Measurements from ENCODE around the gene HOXD11.

The HOXD11 gene

GRCh38 chr2:176122683-176123410 is 15.8 kb downstream of the HOXD11 start, which contains the start of gene HOXD9:
HOXD9 (plus strand) TSS chr2:176122719; CDS start chr2:176122769, 50 bp downstream.
- DNase-seq = no peak

- no peak for DNase-seq
Measured at GRCh38 chr2:176123411-176124109, 16.5 kb downstream of the HOXD11 start.

GRCh38 chr2:176124110-176124946 is 17.2 kb downstream of the HOXD11 start:
- DNase-seq = no peak

DNA sequence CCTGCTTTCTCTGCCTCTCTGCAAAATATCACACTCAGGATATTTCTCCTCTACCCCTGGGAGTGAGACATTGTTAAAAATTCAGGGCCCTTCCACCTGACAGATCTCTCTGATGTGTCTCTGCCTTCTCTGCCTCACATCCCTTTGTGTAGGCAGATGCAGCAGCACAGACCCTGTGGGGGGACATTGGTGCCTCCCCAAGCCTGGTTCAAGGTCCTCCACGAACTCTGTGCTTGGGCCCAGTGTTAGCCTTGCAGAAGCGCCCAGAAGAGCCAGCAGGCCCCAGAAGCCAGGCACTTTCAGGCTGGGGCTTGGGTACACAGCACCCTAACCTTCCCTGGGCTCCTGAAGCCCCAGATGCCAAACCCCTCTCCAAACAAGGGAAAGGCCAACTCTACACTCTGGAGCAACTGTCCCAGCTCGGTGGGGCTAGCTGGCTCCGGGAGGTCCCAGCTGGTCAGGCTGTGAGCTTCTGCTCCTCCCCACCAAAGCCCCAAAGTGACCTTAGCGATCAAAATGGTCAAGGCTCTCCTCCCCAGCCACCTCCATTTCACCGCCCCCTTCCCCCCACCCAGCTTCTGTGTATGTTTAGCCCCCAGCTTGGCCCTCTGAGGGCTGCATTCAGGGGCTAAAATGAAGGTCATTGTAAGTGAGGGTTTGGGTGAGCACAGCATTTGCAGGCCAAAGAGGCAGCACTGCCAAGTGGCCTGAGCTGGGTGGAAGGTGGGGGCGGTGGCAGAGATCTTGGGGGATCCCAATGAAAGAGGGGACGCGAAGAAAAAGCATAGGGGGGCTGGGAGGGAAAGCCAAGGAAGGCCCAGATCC is 18.1 kb downstream of the HOXD11 start:
- no peak for DNase-seq

DNA sequence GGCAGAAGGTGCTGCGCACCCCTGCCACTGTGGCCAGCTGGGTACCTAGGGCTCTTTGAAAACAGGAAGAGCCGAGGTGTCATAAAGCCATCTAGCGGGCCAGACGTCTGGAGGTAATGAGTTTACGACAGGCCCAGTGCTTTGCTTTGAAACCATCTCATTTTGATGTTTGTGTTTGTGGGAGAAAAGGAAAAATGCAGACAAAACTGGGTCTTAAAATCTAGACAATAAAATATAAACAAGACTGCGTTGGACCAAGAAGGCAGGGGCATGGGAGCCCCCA is 18.6 kb downstream of the HOXD11 start:
- no peak for DNase-seq

DNA sequence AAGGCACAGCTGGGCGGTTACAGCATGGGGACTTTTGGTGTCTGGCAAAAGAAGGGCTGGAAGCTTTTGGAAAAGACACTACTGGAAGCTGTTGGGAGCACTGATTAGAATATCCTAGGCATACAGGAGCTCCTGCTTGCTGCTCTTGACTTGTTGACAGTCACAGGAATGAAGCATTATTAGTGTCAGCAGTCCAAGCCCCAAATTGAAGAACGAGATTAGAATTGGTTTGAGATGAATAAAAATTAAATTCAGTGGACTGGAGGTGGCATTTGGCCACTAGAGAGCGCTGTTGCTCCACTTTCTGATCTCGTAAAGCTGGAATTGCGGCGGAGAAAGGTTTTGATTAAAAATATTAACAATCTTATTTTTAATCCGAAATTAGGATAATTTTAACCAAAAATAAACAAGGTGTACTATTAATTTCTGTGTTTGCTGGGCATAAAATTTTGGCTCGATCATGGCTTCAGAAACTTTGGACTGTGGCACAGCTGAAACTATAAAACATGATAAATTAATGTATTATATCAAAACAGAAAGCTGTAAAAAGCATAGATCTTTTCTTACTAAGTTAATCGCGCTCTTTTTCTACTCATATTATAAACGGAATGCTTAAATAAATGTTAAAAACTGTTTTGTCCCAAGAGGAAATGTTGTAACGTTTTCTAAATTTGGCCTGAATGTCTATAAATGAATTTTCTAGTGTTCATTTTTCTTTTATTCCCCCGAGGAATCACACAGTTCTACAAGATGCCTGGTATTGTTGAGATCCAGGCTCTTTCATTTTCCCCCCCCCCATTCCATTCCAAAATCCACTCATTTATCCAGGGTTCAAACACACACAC is 20.1 kb downstream of the HOXD11 start:
- DNase-seq = no peak

DNA sequence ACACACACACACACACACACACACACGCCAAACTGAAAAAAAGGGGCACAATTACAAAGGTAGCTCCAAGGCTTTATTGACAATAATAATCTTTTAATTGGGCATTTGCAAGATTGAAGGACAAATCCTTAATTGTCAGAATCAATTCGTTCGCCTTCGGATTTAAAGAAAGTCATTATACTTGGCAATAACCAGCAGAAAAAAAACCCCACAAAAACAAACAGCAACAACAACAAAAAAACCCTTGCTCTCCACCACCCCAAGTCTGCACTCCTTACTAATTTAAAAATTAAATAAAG is 20.6 kb downstream of the HOXD11 start:
- DNase-seq = no peak

DNA sequence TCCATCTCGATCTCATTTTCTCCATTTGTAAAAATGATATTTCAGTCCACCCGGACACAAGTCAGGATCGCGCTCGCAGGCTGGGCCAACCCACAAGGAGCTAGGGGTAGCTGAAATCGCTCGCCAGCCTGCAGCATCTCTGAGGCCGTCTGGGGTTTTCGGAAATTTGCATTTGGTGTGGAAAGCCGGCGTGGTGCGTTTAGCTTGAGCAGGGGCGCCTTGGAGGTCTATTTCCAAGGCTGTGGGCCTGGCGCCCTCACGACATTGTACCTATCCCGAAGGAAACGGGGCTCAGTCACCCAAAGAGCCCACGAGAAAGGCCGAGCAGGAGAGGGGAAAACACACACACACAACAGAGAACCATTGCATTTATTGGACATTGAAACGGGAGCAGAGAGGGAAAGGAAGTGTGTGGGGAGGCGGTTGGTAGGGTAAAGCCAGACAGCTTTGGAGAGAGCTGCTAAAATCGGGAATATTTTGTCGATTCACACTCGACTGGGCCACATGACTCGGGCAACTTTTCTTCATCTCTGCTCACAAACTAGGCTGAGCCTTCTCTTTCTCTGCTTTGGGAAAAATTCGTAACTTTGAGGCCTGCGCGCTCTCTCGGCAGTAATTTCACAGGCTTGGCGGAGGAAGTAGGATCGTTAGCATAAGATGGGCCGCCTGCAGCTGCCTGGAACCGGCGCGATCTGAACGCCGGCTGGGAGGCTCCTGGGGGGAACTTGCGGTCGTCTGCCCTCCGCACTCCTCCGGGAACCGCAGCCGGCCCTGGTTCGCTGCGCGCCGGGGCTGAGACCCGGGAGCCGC is 21.3 kb downstream of the HOXD11 start:
- no peak for DNase-seq

DNA sequence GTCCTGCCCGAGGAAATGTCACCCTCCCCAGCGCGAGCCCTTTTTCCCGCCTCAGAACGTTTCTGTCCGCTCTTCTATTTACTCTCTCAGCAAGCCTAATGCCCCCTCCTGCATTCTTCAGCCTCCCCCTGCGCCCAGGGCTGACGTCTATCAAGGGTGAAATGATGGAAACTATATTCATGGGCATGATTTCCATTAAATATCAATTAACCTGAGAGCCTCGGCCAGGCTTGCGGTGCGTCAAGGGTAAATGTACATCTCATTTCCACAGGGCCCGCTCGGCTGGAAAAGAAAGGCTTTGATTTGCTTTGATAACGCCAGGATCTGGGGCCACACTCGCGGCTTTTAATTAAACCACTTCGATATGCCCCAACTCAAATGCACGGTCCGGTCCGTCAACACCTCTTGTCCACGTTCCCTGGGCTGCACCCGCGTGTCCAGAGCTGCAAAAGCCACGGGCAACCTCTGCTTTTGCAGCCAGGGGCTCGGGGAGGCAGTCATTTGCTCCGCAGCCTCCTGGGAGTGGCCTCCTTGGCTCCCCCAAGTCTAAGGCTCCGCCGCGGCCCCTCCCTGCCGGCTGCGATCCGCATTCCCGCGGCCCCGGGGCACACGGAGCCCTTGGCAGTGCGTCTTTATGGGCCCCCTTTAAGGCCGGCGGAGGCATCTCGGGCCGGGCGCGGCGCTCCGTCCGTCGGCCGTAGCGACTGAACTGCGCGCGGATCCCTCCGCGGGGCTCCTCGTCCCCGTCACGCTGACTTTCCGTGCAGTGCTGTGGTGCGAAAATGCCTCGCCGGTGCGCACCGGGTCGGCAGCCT is 22.1 kb downstream of the HOXD11 start, which contains the start of gene HOXD8:
Gene HOXD8, plus strand, starts transcription at position 724 of the 815 bp plus-strand sequence. CDS start 662 bp downstream, outside the sequence.
- DNase-seq = no peak

DNA sequence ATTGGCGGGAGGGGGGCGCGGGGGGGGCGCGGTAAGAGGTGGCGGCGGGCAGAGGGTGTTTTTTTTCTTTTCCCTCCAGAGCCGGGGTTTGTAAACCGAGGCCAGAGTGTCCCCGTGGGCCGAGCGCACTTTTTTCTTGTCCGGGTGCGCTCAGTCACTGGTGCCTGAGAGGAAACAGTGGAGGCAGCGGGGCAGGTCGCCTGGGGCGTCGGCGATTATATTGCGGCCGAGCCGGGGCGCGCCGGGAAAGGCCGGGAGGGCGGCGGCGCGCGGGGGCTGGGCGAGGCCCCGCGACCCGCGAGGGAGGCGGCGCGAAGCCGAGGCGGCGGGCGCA is 22.7 kb downstream of the HOXD11 start:
- no peak for DNase-seq

DNA sequence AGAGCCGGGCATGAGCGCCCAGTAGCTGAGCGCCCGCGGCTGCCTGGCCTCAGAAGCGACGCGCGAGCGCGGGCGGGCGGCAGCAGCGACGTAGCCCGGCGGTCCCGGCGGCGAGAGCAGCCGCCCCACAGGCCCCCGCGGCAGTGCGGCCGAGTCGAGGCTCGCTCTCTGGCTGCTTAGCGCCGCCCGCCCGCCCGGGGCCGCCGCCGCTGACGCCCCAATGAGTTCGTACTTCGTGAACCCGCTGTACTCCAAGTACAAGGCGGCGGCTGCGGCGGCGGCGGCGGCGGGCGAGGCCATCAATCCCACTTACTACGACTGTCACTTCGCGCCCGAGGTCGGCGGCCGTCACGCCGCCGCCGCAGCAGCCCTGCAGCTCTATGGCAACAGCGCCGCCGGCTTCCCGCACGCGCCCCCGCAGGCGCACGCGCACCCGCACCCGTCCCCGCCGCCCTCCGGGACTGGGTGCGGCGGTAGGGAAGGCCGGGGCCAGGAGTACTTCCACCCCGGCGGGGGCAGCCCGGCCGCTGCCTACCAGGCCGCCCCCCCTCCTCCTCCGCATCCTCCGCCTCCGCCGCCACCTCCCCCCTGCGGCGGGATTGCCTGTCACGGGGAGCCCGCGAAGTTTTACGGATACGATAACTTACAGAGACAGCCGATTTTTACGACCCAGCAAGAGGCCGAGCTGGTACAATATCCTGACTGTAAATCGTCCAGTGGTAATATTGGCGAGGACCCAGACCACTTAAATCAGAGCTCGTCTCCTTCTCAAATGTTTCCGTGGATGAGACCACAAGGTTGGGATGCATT is 23.3 kb downstream of the HOXD11 start:
- DNase-seq = no peak

DNA sequence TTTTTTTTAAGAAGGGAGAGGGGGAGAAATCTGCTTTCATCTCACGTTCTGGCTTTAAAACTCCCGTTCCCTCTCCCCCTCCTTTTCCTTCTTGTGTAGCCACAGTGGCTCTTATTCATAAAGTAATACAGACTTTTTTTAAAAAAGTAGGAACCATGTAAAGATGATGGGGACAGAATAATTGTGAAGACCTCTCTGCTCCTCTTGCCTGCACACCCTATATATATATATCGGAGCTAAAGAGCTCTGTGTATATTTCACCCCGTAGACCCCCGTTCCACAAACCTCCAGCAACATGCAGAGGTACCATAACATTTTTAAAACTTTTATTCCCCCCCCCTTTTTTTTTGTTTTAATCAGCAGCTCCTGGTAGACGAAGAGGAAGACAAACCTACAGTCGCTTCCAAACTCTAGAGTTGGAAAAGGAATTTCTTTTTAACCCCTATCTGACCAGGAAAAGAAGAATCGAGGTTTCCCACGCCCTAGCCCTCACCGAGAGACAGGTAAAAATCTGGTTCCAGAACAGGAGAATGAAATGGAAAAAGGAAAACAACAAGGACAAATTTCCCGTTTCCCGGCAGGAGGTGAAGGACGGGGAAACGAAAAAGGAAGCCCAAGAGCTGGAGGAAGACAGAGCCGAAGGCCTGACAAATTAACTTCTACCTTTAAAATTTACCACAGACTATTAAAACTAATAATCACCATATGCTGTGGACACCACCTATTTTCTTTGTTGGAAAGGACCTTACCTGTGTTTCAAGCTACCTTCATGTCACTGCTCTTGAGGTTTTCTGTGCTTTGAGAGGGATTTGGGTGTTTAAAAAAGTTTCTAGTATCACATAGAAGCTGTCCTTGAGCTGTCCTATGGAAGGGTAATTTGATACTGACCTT is 24.1 kb downstream of the HOXD11 start:
- no peak for DNase-seq

GRCh38 chr2:176131848-176132158 is 24.7 kb downstream of the HOXD11 start:
- no peak for DNase-seq

DNA sequence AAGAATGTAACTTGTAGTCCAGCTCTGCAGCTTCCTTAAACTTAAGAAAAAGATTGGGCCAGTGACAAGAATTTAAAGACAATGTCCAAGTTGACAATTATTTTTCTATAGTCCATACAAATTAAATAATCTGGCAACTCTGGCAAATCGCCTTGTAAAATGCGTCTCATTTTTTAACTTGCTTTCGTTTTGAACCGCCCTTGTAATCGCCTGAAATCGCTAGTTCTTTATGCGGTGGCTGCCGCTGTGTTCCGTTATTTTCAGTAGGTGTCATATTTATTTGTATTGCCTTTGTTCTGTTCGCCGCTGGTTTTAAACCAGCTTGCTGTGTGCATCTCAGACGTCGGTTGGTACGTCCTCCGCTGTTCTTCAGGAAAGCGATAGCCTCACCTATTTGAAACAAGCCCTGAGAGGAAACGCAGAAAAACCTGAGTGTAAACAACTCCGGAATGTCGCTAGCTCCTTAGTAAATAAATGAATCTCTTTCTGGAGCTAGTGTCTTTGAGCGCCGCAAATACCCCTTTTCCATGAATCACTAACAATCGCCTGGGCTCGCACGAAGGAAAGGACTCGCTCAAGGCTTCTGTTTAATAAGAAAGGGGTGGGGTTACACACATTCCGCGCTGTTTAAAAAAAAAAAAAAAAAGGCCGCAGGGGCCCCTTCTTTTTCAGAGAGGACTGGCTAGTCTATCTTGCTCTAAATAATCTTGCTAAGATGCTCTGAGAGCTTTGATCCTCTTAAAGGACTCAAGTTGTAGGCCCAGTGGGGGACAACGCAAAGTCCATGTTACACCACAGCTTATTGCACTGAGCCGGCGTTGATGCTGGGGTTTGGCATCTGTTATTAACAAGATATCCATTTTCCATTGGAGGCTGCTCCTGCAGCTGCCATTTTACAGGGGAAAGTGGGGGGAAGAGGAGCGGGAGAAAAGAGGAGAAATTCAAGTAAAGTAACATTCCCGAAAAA is 25.4 kb downstream of the HOXD11 start:
- no peak for DNase-seq

DNA sequence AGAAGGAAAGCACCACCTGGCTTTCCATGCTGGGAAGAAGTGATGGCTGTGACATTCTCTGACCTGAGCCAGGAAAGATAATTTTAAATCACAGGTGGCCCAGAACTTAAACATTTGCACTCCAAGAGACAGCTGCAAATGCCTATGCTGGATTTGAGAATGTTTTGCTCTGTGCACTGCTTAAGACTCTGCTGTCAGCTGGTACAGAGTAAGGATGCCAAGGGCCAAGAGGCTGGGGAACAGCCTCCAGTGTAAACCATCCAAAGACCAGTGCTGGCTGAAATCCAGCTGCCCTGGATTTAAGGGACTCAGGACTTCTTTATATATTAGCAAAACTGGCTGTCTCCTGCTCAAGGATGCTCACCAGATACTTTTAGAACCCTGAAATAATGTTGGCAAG is 26.3 kb downstream of the HOXD11 start:
- DNase-seq = no peak

DNA sequence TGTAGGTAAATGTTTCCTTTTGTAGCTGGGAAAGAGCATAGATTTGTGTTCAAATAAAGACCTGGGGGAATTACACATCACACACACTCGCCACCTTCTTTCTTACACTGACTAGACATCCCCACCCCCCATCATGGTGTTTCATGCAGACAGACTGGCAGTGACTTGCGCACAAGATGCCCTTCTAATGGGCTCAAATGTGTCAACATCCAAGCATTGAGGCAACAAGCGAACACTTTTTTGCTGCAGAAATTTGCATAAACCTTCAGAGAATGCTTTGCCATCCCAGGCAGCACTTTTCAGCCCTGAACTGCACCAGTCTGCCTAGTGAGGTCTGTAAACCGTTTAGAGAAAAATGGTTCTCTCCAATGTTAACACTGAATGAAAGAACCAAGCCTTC is 27.0 kb downstream of the HOXD11 start:
- DNase-seq = no peak

GRCh38 chr2:176135035-176135440 is 28.0 kb downstream of the HOXD11 start:
- no peak for DNase-seq

Data from NCI-H1105 treated with DMSO at 0.1 percent for 48 hours (cell line).